ENCODE data around the gene ACTR3C. TPM values are rescaled to one million over a fixed set of nuclear protein-coding genes. Genes with fewer than 3 reads are reported as not detected.

The ACTR3C gene
- total RNA-seq, 1 donor from 2014 or later, result 1.6 TPM

DNA sequence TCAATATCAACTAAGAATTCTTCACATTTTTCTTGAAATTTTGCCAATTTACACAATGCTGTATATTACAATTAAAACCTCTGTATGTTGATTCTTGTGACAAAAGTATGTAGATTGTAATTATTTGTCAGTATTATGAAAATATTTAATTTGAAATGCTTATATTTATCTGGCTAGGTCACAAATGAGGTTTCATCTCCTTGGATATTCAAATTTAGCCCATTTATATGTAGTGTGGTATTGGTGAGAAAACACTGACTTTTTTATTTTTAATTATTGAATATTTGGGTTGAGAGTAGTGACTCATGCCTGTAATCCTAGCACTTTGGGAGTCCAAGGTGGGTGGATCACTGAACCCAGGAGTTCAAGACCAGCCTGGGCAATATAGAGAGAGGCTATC lies 21.0 kb upstream of the ACTR3C start:
- Histone ChIP-seq H3K36me3 (ENCODE audit: control insufficient read depth in 3 of 3, insufficient read depth in 3 of 3, low read length in 3 of 3) (no peaks in the 10 kb centered on the region), H3K4me3 (ENCODE audit: low read length in 3 of 3) (no peak overlapping the region), H3K27me3 (ENCODE audit: control insufficient read depth in 3 of 3, insufficient read depth in 3 of 3, low read length in 3 of 3) (peaks cover 24 to 45% (median 35%) of the 10 kb centered on the region in 3 donors), H3K9ac (ENCODE audit: low read depth in 1 of 3, low read length in 3 of 3) (no peak overlapping the region), H3K27ac (ENCODE audit: low read depth, low read length) (no peak overlapping the region), H3K4me1 (ENCODE audit: control insufficient read depth in 3 of 3, insufficient read depth in 3 of 3, low read length in 3 of 3) (peaks cover 11 to 15% (median 13%) of the 10 kb centered on the region in 3 donors), H3K9me3 (ENCODE audit: control insufficient read depth in 3 of 3, low read length in 3 of 3) (peaks cover 0 to 5% (median 0%) of the 10 kb centered on the region in 3 donors)

DNA sequence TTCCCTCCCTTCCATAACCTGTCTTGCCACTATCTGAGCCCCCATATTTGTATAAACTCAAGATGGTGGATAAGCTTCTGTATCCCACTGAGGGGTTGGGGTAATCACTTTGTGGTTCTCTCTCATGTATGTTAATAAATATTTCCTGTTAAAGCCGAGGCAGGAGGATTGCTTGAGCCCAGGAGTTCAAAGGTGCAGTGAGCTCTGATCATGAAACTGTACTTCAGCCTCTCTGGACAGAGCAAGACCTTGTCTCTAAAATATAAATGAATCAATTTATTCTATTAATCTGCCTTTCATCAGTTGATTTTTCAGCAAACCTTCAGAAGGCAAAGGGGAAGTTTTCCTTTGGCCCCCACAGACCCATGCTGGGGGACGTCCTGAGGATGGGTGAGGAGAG lies 19.9 kb upstream of the ACTR3C start:
- Histone ChIP-seq H3K4me3 (ENCODE audit: low read length in 3 of 3) (no peak overlapping the region), H3K27me3 (ENCODE audit: control insufficient read depth in 3 of 3, insufficient read depth in 3 of 3, low read length in 3 of 3) (peaks cover 28 to 49% (median 46%) of the 10 kb centered on the region in 3 donors), H3K9ac (ENCODE audit: low read depth in 1 of 3, low read length in 3 of 3) (no peak overlapping the region), H3K4me1 (ENCODE audit: control insufficient read depth in 3 of 3, insufficient read depth in 3 of 3, low read length in 3 of 3) (peaks cover 11 to 15% (median 13%) of the 10 kb centered on the region in 3 donors), H3K27ac (ENCODE audit: low read depth, low read length) (no peak overlapping the region), H3K9me3 (ENCODE audit: control insufficient read depth in 3 of 3, low read length in 3 of 3) (peaks cover 0 to 5% (median 0%) of the 10 kb centered on the region in 3 donors), H3K36me3 (ENCODE audit: control insufficient read depth in 3 of 3, insufficient read depth in 3 of 3, low read length in 3 of 3) (no peaks in the 10 kb centered on the region)

GRCh38 chr7:150342121-150342408 lies 18.7 kb upstream of the ACTR3C start:
- Histone ChIP-seq H3K4me3 (ENCODE audit: low read length in 3 of 3) (peak overlapping the region in 1 of 3 donors; percentile 29), H3K27ac (ENCODE audit: low read depth, low read length) (no peak overlapping the region), H3K27me3 (ENCODE audit: control insufficient read depth in 3 of 3, insufficient read depth in 3 of 3, low read length in 3 of 3) (peaks cover 28 to 49% (median 47%) of the 10 kb centered on the region in 3 donors), H3K9me3 (ENCODE audit: control insufficient read depth in 3 of 3, low read length in 3 of 3) (peaks cover 0 to 5% (median 0%) of the 10 kb centered on the region in 3 donors), H3K9ac (ENCODE audit: low read depth in 1 of 3, low read length in 3 of 3) (peak overlapping the region in 1 of 3 donors; percentile 66), H3K4me1 (ENCODE audit: control insufficient read depth in 3 of 3, insufficient read depth in 3 of 3, low read length in 3 of 3) (peaks cover 11 to 15% (median 13%) of the 10 kb centered on the region in 3 donors), H3K36me3 (ENCODE audit: control insufficient read depth in 3 of 3, insufficient read depth in 3 of 3, low read length in 3 of 3) (no peaks in the 10 kb centered on the region)

GRCh38 chr7:150341263-150342120 lies 18.1 kb upstream of the ACTR3C start, which contains the start of gene RARRES2:
RARRES2 (minus strand) TSS chr7:150341629; CDS start chr7:150340609, 1,020 bp downstream.
- no peaks in the 10 kb centered on the region for H3K36me3 ChIP-seq (ENCODE audit: control insufficient read depth in 3 of 3, insufficient read depth in 3 of 3, low read length in 3 of 3)
- H3K9ac ChIP-seq (ENCODE audit: low read depth in 1 of 3, low read length in 3 of 3), result peak within 1 kb of the TSS in 2 of 3 donors; percentile 66 to 67
- H3K27me3 ChIP-seq (ENCODE audit: control insufficient read depth in 3 of 3, insufficient read depth in 3 of 3, low read length in 3 of 3), result peaks cover 28 to 49% (median 47%) of the 10 kb centered on the region in 3 donors
- H3K9me3 ChIP-seq (ENCODE audit: control insufficient read depth in 3 of 3, low read length in 3 of 3), result peaks cover 0 to 5% (median 0%) of the 10 kb centered on the region in 3 donors
- H3K4me3 ChIP-seq (ENCODE audit: low read length in 3 of 3), result peak within 1 kb of the TSS; percentile 56 to 67 (median 58)
- peaks cover 11 to 15% (median 13%) of the 10 kb centered on the region in 3 donors for H3K4me1 ChIP-seq (ENCODE audit: control insufficient read depth in 3 of 3, insufficient read depth in 3 of 3, low read length in 3 of 3)
- H3K27ac ChIP-seq (ENCODE audit: low read depth, low read length), result peak within 1 kb of the TSS; percentile 36

- H3K27ac ChIP-seq (ENCODE audit: low read depth, low read length), result peak overlapping the region; percentile 36
- peaks cover 13 to 15% (median 13%) of the 10 kb centered on the region in 3 donors for H3K4me1 ChIP-seq (ENCODE audit: control insufficient read depth in 3 of 3, insufficient read depth in 3 of 3, low read length in 3 of 3)
- peak overlapping the region in 2 of 3 donors; percentile 57 to 67 for H3K9ac ChIP-seq (ENCODE audit: low read depth in 1 of 3, low read length in 3 of 3)
- H3K36me3 ChIP-seq (ENCODE audit: control insufficient read depth in 3 of 3, insufficient read depth in 3 of 3, low read length in 3 of 3), result no peaks in the 10 kb centered on the region
- peaks cover 28 to 47% (median 46%) of the 10 kb centered on the region in 3 donors for H3K27me3 ChIP-seq (ENCODE audit: control insufficient read depth in 3 of 3, insufficient read depth in 3 of 3, low read length in 3 of 3)
- peaks cover 0 to 5% (median 0%) of the 10 kb centered on the region in 3 donors for H3K9me3 ChIP-seq (ENCODE audit: control insufficient read depth in 3 of 3, low read length in 3 of 3)
- H3K4me3 ChIP-seq (ENCODE audit: low read length in 3 of 3), result peak overlapping the region; percentile 56 to 67 (median 56)
Observed at GRCh38 chr7:150340875-150341262, 17.5 kb upstream of the ACTR3C start.

DNA sequence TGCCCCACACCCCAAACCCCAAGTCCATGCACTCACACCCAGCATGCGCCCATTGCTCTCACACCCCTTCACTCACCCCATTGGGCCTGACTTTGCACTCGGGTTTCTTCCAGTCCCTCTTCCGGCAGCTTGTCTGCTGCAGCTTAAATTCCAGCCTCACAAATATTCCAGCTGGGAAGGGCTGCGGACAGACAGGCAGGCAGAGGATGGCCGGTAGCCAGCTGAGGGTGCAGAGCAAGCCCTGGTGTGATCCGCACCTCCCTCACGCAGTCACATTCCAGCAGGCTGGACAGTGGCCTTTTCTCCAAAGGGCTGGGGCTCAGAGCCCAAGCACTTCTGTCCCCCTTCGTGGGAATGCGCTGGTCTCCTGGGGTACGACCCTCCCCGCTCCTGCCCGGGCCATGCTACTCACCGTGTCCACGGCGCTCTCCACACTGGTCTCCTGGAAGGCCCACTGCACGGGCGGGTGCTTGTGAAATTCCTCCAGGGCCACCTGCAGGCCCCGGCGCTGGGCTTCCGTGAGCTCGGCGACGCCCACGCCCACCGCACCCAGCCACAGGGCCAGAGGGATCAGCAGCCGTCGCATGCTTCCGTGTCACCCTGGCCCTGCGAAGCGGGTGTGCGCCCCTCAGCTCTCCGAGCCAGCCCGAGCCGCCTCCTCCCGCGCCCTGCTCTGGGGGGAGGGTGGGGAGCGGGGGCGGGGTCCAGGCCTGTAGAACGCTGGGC lies 16.8 kb upstream of the ACTR3C start:
- no peaks in the 10 kb centered on the region for H3K36me3 ChIP-seq (ENCODE audit: control insufficient read depth in 3 of 3, insufficient read depth in 3 of 3, low read length in 3 of 3)
- H3K27me3 ChIP-seq (ENCODE audit: control insufficient read depth in 3 of 3, insufficient read depth in 3 of 3, low read length in 3 of 3), result peaks cover 28 to 47% (median 46%) of the 10 kb centered on the region in 3 donors
- no peak overlapping the region for H3K27ac ChIP-seq (ENCODE audit: low read depth, low read length)
- peak overlapping the region; percentile 23 to 50 (median 40) for H3K9ac ChIP-seq (ENCODE audit: low read depth in 1 of 3, low read length in 3 of 3)
- peak overlapping the region; percentile 54 to 58 (median 56) for H3K4me3 ChIP-seq (ENCODE audit: low read length in 3 of 3)
- H3K9me3 ChIP-seq (ENCODE audit: control insufficient read depth in 3 of 3, low read length in 3 of 3), result peaks cover 0 to 5% (median 0%) of the 10 kb centered on the region in 3 donors
- H3K4me1 ChIP-seq (ENCODE audit: control insufficient read depth in 3 of 3, insufficient read depth in 3 of 3, low read length in 3 of 3), result peaks cover 13 to 18% (median 16%) of the 10 kb centered on the region in 3 donors

- Histone ChIP-seq H3K36me3 (ENCODE audit: control insufficient read depth in 3 of 3, insufficient read depth in 3 of 3, low read length in 3 of 3) (no peaks in the 10 kb centered on the region), H3K27me3 (ENCODE audit: control insufficient read depth in 3 of 3, insufficient read depth in 3 of 3, low read length in 3 of 3) (peaks cover 28 to 47% (median 44%) of the 10 kb centered on the region in 3 donors), H3K9ac (ENCODE audit: low read depth in 1 of 3, low read length in 3 of 3) (no peak overlapping the region), H3K4me3 (ENCODE audit: low read length in 3 of 3) (peak overlapping the region in 1 of 3 donors; percentile 56), H3K4me1 (ENCODE audit: control insufficient read depth in 3 of 3, insufficient read depth in 3 of 3, low read length in 3 of 3) (peaks cover 13 to 18% (median 16%) of the 10 kb centered on the region in 3 donors), H3K27ac (ENCODE audit: low read depth, low read length) (no peak overlapping the region), H3K9me3 (ENCODE audit: control insufficient read depth in 3 of 3, low read length in 3 of 3) (peaks cover 0 to 5% (median 0%) of the 10 kb centered on the region in 3 donors)
Observed at GRCh38 chr7:150339409-150339809, 16.1 kb upstream of the ACTR3C start.

DNA sequence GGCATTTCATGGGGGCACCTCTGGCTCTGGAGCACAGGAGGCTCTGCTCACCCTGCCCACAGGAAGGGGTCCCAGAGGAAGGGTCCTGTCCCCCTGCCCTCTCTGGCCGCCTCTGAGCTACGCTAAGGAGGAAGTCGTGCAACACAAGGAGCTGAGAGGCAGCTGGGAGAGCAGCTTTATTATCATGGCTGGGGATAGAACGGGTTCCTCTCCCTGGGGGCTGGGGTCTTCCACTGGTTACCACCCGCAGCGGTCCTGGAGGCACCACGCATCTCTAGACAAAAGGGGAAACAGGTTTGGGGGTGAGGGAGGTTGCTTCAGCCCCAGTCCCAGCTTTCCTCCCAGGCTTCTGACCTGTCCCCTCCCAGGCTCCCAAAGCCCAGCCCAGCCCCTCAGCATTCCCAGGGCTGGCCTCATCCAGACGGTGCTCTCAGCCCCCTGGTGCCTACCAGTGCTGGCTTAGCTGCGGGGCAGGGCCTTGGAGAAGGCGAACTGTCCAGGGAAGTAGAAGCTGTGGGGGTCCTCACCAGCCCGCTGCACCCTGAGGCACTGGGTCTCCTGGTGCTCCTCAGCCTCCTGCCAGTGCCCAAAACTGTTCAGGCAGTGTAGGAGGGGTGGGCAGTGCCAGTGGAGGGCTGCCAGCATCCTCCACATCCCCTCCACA lies 15.0 kb upstream of the ACTR3C start:
- Histone ChIP-seq H3K9ac (ENCODE audit: low read depth in 1 of 3, low read length in 3 of 3) (no peak overlapping the region), H3K27me3 (ENCODE audit: control insufficient read depth in 3 of 3, insufficient read depth in 3 of 3, low read length in 3 of 3) (peaks cover 28 to 43% (median 38%) of the 10 kb centered on the region in 3 donors), H3K27ac (ENCODE audit: low read depth, low read length) (no peak overlapping the region), H3K36me3 (ENCODE audit: control insufficient read depth in 3 of 3, insufficient read depth in 3 of 3, low read length in 3 of 3) (no peaks in the 10 kb centered on the region), H3K9me3 (ENCODE audit: control insufficient read depth in 3 of 3, low read length in 3 of 3) (no peaks in the 10 kb centered on the region), H3K4me3 (ENCODE audit: low read length in 3 of 3) (no peak overlapping the region), H3K4me1 (ENCODE audit: control insufficient read depth in 3 of 3, insufficient read depth in 3 of 3, low read length in 3 of 3) (peaks cover 13 to 18% (median 16%) of the 10 kb centered on the region in 3 donors)

DNA sequence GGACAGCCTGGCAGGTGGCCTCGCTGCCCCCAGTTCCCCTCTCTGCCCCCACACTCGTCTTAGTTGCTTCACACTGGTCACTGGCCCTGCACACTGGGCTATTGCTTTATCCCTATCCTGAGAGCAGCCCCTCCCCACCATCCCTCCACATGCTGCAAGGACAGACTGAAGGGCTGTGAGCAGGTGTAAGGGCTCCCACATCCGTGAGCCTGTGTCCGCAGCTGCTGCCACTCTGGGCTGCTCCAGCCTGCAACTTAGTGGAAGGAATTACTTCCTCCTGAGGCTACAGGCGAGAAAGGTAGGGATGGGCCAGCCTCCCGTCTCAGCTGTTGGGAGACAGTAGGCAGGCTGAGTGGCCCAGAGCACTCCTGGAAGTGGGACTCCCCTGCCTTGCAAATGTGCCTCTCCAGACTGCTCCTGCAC lies 14.3 kb upstream of the ACTR3C start:
- Histone ChIP-seq H3K27me3 (ENCODE audit: control insufficient read depth in 3 of 3, insufficient read depth in 3 of 3, low read length in 3 of 3) (peaks cover 28 to 40% (median 32%) of the 10 kb centered on the region in 3 donors), H3K9ac (ENCODE audit: low read depth in 1 of 3, low read length in 3 of 3) (no peak overlapping the region), H3K27ac (ENCODE audit: low read depth, low read length) (no peak overlapping the region), H3K9me3 (ENCODE audit: control insufficient read depth in 3 of 3, low read length in 3 of 3) (no peaks in the 10 kb centered on the region), H3K4me3 (ENCODE audit: low read length in 3 of 3) (no peak overlapping the region), H3K4me1 (ENCODE audit: control insufficient read depth in 3 of 3, insufficient read depth in 3 of 3, low read length in 3 of 3) (peaks cover 13 to 18% (median 16%) of the 10 kb centered on the region in 3 donors), H3K36me3 (ENCODE audit: control insufficient read depth in 3 of 3, insufficient read depth in 3 of 3, low read length in 3 of 3) (no peaks in the 10 kb centered on the region)

All from skeletal muscle tissue (tissue), 4 donors.